HG02981 (cell line): ENCODE data around the gene CALHM2.
"Not testable (repeated sequence)": the region's sequence is repeated elsewhere in the genome, so short reads cannot be mapped to it uniquely, and the experiment has no call there.

Source experiments
- ATAC-seq: cut with Tn5 transposase; IDR thresholded peaks from one replicate; pipeline ENCODE4 v1.9.1; 2021; ENCODE audit warnings: mild to moderate bottlenecking, moderate library complexity; ENCODE audit not compliant: unreplicated experiment

Gene CALHM2

GRCh38 chr10:103419101-103419500, 33.1 kb downstream of the CALHM2 start:
- no peak for ATAC-seq

DNA sequence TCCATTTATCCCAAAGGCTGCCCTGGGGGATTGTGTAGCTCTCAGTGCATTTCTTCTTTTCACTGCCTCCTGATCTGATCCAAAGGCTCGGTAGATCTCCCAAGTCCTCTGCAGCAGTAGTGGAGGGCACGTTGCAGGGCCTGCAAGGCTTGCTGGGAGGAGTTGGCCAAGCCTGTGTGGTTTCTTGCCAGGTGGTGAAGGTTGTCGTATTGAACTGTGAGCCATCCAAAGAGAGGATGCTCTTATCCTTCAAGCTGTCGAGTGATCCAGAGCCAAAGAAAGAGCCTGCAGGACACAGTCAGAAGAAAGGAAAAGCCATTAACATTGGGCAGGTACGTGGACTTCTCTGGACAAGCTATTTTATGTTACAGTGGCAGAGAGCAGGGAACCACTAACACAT, 34.6 kb downstream of the CALHM2 start:
- ATAC-seq = no peak

DNA sequence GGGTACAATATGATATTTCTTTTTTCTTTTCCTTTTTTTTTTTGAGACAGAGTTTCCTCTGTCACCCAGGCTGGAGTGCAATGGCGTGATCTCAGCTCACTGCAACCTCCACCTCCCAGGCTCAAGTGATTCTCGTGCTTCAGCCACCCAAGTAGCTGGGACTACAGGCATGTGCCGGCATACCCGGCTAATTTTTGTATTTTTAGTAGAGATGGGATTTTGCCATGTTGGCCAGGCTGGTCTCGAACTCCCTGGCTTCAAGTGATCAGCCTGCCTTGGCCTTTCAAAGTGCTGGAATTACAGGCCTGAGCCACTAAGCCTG, 35.1 kb downstream of the CALHM2 start:
- ATAC-seq = not testable (repeated sequence)

DNA sequence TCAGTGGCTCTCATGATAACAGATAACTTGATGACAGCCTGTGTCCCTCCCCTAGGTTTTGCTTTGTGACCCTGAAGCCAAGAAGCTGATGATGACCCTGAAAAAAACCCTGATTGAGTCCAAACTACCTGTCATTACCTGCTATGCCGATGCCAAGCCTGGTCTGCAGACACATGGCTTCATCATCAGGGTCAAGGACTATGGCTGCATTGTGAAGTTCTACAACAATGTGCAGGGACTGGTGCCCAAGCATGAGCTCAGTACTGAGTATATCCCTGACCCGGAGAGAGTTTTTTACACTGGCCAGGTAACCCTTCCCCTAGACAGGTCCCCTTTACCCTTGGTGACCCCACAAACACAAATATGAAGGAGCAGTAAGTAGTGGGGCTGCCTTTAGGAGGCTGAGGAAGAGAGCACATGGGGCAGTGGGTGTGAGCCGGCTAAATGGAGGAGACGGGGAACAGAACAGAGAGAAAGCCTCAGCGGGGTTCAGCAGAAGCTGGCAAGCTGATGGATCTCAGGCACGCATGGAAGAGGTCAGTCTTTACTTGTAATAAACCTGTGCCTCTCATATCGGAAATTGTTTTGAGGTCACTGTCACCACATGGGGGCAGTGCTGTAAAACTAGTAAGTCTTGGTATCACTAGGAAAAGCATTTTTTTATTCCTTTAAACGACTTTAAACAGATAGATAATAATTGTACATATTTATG, 35.6 kb downstream of the CALHM2 start:
- ATAC-seq = no peak

DNA sequence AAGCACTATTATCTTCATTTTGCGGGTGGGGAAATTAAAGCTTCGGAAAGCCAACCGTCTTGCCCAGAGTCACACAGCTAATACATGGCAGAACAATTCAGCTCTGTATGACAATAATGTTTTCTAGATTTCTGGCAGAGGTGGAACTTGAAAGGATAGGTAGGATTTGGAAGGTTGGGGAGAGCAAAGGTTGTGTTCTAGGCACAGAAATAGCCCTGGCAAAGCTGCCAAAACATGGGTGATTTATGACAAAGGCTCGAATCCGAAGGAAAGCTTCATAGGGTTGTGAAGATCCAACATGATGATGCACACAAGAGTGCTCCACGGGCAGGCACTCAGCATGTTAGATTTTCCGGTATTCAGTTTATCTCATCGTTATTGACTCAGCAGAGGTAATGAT, 36.6 kb downstream of the CALHM2 start:
- no peak for ATAC-seq

- ATAC-seq = no peak
Measured at GRCh38 chr10:103413564-103413963, 38.6 kb downstream of the CALHM2 start.

- ATAC-seq = no peak
Measured at GRCh38 chr10:103397191-103397825, 54.9 kb downstream of the CALHM2 start.

- no peak for ATAC-seq
Measured at GRCh38 chr10:103396789-103397087, 55.4 kb downstream of the CALHM2 start.
